ENCODE measurements around the gene GALNT16.

DNA sequence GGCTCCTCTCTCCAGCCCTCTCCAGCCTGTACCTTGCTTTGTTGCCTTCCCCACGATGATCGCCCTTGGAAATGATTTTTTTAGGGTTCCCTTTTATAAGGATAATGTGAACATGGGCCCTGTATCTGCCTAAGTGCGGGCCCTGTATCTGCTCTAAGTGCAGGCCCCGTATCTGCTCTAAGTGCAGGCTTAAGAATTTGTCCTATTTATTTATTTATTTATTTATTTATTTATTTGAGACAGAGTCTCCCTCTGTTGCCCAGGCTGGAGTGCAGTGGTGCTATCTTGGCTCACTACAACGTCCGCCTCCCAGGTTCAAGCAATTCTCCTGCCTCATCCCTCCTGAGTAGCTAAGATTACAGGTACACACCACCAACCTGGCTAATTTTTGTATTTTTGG lies 22.5 kb downstream of the GALNT16 start:
- TF ChIP-seq EGR1 (IDR thresholded peaks at IDR 0.05; ENCODE audit: borderline replicate concordance, low read depth, low read length) (no peak), KDM1A (IDR thresholded peaks at IDR 0.05; ENCODE audit: borderline replicate concordance, low read length) (no peak)

All from H1 (cell line).